ENCODE results near the gene ANKLE2.

Gene ANKLE2

DNA sequence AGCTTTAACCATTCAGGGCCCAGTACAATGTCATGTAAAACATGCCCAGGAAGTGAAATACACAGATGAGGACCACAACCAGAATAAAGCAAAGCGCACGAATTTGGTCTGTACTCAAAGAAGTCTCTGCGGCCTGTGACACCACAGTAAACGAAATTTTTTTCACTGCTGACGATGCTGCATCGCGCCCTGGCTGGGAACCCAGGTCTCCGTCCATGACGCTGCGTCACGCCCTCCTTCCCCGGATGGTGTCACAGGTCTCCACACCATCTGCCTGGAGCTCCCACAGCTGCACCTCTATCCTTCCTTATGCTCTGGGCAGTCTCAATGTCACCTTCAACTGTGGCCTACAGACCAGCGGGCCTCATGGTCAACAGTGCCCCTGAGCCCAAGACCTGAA lies 17.8 kb downstream of the ANKLE2 start:
- DNase-seq: no peak

DNA sequence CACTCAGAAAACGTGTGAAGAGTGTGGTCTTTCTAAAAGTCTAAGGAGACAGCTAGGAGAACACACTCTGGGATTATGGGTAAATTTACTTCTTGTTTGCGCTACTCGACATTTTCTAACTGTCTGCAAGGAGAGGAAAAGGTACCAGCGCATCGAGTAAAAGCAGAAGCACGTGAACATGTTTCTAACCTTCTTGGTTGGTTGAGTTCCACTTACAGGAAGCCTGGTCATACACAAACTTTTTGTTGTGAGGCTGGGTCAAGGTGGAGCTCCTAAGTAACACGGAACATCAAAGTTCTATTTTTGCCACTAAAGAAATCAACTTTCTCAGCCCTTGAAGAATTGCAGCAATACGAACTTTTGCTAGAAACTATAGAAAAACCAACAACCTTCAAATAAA lies 20.0 kb downstream of the ANKLE2 start:
- no peak for DNase-seq

DNA sequence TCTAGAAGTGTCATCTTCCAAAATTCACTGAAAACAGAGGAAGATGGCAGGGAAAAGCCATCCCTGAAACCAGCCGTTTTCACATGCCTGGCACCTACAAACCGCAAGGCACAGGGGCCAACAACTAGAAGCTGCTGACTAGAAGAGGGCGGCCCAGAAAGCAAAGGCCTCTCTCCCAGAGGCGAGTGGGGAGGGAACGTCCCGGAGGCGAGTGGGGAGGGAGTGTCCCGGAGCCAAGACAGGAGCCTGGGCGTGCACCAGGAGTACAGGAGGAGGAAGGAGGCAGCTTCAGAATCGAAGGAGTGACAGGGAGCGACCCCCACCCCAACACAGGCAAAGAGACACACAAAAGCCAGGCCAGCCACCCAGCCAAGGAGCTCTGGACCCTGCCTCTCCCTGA lies 21.0 kb downstream of the ANKLE2 start:
- no peak for DNase-seq

DNA sequence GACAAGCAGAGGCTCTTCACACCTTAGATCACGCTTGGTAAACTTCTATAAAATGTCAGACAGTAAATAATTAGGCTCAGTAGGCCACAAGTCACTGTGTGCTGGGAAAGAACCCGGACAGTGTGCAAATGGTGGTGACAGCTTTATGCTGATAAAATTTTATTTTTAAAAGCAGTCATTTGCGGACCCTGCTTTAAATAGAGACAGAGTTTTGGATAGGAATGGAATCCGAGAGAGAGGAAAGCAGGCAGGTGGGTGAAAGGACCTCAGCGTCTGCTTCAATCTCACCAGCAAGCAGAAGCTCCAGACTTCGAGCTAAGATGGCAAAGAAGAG lies 21.4 kb downstream of the ANKLE2 start:
- DNase-seq: no peak

DNA sequence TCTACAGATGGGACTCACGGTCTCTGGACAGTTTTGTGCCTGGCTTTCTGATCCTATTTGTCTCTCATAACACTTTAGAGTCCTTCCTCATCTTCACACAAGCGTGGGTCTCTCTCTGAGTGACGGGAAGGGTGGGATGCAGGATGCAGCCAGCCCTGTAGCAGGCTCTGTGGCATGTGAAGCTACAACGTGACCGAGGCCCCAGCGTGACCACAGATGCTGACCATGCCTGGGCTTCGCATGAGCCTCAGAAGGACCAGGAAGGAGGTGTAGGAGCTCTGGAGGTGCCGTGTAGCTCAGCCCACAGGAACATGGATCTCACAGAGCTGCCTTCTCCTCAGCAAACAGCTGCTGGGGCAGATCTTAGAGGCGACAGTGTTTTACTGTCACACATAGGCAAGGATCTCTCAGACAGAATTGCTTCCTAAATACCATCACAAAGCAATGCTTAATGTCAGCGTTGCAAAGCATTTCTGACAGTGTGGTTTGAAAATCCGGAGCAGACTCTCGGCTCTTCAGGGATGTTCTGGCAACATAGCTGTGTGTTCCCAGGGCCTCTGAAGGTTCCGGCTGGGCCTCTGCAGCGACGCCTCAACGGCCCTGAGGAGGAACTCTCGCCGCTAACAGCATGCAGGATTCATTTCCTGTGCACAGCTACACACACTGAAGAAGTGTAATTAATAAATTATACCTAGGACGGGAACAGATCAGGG lies 21.9 kb downstream of the ANKLE2 start:
- no peak for DNase-seq

DNA sequence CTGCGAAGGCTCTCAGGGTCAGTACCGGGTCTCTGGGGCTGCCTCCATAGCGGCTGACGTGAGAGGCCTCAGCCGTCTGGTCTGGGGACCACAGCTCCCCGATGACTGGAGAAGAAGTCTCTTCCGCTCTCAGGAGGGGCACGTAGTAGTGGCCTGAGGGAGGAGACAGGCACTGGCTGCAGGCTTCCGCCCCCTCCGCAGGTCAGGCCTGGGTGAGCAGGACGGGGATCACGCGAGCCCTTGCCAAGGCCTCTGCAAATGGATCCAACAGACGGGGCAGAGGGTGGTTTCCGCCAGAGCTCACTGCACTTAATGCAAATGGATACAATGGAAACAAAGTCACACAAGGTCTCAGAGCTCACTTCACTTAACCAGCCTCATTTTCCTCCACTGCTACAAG lies 24.7 kb downstream of the ANKLE2 start:
- DNase-seq: no peak

DNA sequence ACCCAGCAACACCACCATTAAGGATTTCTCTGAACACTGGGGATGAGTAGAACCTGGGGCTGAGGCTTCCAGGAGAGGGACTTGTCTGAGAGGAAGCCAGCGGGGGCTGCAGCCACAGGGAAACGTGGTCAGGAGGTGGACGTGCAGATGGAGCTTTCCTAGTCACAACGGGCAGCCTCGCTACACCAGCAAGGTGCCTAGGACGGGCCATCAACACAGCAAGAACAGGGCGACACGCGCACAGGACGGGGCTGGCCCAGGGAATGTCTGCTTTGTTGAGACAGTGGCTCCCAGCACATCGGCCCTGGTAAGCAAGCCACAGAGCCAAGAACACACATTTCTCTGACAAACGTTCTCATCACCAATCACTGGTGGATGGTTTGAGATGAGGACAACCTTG lies 25.3 kb downstream of the ANKLE2 start:
- DNase-seq: no peak

DNA sequence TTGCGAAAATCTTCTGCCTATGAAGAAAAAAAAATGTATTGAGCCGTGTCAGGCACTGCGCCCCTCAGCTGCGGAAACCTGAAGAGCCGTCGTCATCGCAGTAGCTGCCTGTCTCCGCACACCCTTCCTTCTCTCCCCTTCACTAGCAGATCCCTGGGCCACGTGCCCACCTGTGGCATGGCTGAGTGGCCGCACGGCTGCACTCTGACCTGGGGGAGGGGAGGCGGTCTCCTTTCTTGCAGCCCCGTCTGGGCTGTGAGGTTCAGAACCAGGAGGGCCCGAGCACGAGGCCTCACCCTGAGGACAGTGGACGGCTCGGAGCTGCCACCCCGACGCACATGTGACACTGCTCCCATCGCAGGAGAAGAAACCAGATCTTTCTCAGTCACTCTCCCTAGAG lies 26.1 kb downstream of the ANKLE2 start:
- no peak for DNase-seq

DNA sequence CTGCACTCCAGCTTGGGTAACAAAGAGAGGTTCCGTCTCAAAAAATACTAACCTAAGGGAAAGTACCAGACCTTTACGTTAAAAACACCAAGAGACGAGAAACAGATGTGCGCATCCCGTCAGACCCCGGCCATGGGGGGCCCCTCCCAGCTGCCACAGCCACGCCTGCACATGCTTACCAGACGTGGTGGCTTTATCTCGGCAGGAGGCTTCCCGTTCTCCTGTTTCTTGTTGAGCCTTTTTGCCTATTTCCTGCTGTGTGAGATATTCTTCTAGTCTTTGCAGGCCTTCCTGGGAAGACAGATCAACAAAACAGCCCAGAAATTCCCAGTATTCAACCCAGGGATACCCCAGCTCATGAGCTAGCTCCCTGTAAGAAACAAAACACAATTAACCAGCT lies 27.4 kb downstream of the ANKLE2 start:
- DNase-seq: no peak

DNA sequence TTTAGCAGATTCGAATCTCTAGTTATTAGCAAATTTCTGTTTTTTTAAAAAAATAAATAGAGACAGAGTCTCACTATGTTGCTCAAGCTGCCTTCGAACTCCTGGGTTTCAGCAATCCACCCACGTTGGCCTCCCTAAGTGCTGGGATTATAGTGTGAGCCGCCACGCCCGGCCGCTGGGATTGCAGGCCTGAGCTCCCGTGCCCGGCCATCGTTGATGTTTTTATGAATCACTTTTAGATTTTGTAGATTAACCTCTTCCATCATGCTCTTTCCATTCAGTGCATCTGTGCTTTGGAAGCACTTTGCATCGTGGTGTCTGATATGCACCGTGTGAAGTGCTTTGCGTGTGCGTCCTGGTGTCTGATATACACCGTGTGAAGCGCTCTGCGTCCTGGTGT lies 30.1 kb downstream of the ANKLE2 start:
- no peak for DNase-seq

DNA sequence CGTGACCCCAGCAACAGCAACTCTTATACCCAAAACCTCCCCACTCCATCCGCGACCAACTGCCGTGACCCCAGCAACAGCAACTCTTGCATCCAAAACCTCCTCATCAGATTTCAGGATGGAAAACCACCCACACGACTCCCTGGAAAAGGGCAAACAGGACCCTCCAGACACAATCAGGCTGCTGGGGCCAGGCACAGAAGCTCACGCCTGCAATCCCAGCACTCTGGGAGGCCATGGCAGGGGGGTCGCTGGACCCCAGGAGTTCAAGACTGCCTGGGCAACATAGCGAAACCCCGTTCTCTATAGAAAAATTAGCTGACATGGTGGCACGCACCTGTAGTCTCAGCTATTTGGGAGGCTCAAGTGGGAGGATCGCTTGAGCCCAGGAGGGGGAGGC lies 31.3 kb downstream of the ANKLE2 start:
- DNase-seq: no peak

DNA sequence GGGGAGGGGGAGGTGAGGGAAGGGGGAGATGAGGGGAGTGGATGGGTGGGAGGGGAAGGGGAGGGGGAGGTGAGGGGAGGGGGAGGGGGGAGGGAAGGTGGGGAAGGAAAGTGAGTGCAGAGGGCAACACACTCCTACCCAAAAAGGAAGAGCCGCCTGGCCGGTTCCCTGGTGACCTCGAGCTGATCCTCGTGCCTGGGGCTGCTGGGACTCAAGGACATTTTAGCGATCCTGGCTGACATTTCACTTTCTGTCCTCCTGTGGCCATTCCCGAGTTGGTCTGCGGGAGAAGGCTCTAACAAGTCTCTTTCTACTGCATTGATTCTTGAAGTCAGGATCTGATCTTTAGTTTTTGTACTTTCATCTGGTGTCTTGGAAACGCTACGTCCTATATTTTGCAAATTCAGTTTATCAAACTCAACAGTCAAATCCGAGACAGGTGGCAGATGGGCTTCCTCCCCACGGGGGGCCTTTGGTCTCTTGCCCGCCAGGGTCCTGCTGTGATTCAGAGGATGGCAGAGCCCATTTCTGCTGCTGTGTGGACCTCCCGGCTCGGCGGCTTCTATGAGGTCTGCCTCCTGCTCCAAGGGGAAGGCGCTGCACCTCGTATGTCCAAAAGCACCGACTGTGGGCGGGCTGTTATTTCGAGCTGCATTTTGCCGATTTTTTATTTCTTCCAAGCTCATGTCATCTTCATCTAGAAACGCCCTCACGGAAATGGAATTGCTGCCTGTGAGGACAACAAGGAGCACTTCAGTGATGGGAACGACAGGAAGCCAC lies 31.9 kb downstream of the ANKLE2 start:
- no peak for DNase-seq

DNA sequence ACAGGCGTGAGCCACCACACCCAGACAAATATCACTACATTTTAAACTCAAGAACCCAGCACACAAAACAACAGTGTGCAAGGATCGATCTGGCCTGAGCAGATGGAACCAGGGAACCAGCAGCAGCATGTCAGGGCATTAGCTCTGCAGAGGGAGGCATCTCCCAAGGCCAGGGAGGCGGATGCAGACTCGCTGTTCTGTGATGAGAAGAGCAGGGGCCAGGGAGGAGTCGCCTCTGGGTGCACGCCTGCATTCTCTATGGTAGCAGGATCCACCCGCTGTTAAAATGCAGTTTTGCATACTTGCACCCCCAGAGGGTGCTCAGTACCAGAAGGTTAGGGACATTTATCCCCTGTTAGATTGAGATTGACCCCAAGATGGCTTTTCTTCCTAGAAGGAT lies 33.1 kb downstream of the ANKLE2 start:
- DNase-seq: no peak

DNA sequence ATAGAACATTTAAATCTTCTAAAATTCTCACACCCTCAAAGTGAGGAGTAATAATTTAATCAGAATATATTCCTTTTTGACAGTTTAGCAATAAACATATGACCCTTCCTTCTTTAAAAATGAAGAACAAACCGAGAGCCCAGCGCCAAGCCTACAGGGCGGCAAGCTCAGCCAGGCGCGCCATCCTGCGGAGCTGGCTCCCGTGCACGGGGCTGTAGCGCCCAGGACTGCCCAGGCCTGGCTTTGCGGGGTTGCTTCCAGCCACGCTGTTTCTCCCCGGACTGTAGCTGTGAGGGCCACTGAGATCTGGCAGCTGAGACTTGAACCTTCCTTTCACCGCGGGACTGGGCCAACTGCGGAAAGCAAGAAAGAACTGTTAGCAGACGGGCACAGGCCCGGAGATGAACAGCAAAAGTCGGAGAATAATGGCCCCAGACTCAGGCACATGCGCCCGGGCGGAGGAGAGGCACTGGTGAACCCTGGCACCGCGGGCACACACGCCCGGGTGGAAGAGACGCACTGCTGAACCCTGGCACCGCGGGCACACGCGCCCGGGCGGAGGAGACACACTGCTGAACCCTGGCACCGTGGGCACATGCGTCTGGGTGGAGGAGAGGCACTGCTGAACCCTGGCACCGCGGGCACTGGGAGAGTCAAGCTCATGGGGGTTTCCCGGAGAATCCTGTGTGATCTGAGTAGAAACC lies 34.4 kb downstream of the ANKLE2 start:
- DNase-seq: no peak

DNA sequence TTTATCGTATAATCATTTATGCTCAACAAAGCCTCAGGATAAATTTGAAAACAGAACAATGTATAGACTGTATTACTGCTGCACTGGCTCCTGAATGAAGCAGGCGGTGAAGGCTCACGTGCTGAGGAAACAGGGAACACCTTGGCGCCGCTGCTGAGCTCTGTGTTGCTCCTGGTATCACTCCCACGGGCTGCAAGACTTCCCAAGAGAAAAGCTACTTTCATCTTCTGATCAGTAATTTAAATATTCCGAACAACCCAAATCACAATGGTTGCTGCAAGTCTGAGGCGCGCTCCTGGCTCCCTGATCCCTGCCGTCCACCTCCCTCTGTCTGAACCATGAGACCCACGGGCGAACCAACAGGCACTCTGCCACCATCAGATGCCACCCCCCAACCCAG lies 35.2 kb downstream of the ANKLE2 start:
- DNase-seq: no peak

DNA sequence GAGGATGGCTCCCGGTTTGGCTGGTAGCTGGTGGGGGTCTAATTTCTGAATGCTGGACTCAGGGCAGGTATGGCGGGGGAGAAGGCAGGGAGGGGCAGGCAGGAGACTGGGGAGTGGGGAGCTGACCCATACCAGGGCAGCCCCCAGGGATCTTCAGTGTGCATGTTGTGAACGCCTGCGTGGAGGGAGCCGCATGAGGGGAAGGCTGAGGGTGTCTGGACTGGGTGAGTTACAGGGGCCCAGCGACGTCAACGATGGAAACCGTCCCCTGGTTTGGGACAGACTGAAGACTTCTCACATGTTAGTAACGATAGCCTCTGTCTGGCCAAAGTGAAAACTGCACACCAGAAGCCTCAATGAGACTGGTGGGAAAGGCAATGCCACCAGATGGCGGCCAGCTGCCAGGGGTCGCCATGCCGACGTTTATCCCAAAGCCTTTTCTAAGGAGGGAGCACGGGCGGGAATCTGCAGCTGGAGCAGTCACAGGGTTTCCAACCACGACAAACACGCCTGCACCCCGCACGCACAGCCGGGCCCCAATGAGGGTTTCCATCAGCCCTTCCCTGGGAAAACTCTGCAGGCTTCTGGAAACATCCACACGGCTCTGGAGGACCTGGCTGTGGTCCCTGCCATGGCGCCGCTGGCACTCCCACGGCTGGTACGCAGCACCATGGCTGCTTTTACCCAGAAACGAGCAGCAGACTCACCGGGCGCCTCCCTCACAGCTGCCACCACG lies 37.0 kb downstream of the ANKLE2 start:
- DNase-seq: no peak

DNA sequence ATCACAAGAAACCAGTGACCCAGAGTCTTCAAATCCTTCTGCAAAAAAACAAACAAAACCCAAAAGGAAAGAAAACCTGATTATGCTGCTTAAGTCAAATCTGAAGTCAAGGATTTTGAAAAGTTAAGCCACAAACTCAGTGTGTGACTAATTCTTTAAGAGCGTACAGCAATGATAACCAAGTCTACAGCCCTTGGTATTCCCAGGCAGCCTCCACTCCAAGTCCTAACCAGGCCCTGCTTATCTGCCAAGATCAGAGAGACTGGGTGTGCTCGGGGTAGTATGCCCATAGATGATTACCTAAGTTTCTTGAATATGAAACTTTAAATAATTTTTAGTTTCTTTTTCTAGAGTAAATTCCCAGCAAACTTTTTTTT lies 37.9 kb downstream of the ANKLE2 start:
- no peak for DNase-seq

DNA sequence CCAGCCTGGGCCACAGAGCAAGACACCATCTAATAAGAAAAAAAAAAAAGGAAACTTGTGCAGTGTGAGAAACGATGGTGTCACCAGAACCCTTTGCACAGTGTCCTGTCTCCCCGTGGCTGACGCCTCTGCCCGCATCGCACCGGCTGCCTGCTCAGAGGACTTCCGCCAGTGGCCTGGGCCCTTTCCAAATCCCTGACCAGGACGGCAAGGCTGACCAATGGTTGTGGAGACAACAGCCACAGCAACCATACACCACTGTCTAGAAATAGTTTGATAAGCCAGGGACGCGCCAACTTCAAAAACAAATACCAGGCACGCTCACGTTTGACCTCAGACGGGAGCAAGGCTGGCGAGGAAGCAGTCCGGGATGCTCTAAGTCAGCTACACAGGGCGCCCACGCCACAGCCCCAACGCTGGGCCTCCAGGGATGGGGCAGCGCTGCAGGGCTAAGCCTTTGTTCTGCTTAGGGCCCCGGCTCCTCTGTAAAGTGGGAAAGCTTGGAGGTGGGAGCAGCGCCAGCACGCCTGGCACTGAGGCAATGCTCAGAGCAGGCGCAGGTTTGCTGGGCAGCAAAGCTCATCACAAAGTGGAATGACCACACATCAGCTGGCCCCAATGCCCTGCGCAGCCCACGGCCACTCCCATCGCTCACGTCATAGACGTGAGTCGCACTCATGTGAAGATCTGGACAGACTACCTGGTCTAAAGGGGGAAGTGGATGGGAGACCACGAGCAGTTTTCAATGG lies 38.4 kb downstream of the ANKLE2 start:
- DNase-seq: no peak

DNA sequence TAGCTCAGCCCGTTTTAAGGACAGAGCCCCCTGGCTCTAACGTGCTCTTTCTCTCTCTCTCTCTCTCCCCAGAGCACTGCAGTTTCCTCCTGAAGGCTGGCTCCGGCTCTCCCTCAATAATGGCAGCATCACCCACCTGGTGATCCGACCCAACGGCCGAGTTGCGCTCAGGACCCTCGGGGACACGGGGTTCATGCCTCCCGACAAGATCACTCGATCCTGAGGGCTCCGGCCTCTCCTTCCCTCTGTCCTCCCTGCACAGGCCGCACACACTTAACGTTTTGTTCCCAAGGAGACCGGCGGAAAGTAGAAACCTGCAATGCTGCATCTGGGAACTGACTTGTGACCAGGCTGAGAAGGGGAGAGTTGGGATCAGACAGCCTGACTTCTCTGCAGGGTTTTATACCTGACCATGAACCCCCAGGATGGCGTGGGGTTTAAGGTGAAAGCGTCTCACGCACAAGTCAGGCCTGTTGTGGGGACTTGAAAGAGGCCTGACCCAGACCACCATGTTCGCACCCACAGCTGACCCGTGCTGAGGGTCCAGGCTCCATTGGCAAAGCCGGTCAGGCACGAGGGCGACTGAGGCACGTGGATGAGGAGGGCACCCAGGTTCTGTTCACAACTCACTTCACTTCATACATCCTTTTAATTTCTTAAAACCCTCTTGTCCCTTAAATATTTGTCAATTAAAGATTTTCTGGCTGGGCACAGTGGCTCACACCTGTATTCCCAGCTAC lies 40.9 kb downstream of the ANKLE2 start:
- DNase-seq: no peak

DNA sequence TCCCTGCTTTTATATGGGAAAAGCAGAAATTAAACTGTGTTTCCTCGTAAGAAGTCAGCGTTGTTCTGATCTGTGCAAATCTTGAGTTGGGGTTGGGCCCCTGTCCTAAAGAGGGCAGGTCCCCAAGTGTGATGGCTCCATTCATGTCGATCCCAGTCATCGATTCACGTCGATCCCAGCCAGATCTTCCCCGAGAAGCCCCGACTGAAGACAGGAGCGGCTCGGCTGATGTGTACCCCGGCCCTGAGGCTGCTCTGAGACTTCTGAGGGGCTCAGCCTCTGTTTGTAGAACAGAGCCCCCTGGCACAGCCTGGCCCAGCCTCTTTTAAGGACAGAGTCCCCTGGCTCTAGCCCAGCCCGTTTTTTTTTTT lies 41.7 kb downstream of the ANKLE2 start:
- DNase-seq: no peak

DNA sequence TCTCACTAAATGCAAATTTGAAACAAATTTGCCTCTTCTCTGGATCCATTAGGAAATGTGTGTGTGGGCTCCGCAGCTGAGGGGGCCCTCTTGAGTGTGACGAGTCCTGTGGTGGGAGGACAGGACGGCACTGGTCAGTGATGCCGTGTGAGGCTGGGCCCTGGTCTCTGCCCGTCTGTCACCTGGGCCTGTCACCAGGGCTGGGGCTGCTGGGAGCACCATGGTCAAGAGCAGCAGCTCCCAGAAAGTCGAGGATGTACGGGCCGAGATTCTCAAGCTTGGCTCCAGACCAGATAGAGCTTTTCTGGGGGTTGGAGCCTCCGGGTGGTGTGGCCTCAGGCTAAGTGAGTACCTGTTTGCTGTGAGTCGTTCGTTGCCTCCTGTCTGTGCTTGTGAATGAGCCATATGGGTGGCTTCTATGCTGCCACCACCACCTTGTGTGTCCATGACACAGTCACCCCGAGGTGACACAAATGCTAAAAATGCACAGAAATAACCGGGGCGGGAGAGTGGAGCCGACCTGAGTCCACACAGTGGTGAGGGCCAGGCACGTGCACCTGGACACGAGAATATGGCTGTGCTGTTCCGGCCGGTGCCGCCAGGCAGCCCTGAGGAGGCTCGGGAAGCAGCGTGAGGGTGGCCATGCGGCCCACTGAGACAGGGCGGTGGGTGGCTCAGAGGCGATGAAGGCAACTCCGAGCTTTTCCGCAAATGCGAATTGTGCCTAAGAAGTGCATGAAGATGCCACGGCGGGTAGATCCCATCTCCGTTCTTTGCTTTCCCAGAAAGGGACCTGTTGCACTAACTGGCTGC lies 42.3 kb downstream of the ANKLE2 start:
- DNase-seq: no peak

Data from activated CD4-positive, alpha-beta T cell treated with anti-CD3 and anti-CD28 coated beads for 1 hour (primary cell).